GM19238 (cell line): ENCODE measurements around the gene PKD1.
"Not testable (repeated sequence)": the region's sequence is repeated elsewhere in the genome, so short reads cannot be mapped to it uniquely, and the experiment has no call there.

Experiments used
- DNase-seq: peaks from one replicate; pipeline ENCODE4 v3.0.0; 2011; ENCODE audit warnings: low spot score; ENCODE audit not compliant: insufficient read length

The PKD1 gene

DNA sequence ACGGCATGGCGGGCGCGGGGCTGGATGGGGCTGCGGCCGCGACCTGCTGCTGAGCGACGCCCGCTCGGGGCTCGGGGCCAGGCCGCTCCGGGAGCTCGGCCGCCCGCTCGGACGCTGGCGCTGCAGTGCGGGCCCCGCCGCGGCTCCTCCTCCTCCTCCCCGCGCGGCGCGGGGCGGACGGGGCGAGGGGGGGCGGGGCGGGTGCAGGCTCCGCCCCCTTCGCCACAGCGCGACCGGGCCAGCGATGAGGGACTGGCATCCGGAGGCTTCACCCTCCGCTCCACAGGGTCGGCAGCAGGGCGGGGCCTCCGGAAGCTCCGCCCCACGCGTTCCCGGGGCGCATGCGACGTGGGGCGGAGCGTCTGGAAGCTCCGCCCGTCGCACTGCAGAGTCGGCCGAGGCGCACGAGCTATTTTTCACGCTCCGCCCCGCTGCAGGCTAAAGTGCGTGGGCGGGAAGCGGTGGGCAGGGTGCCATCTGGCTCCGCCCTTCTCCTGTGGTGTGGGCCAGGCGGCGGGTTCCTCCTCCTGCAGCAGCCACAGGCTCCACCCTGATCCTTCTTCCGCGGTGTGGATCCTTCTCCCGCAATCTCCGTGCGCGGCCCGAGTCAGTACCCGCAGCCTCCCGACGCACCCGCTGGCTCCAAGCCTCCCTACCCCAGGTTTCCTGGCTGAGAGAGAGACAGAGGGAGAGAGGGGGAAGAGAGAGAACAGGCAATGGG lies at the start of gene PKD1:
Gene PKD1, minus strand, starts transcription at position 129 of the 721 bp plus-strand sequence. CDS start 209 bp downstream, outside the sequence.
- not testable (repeated sequence) for DNase-seq

GRCh38 chr16:2184962-2185361 lies 49.3 kb upstream of the PKD1 start:
- no peak for DNase-seq

DNA sequence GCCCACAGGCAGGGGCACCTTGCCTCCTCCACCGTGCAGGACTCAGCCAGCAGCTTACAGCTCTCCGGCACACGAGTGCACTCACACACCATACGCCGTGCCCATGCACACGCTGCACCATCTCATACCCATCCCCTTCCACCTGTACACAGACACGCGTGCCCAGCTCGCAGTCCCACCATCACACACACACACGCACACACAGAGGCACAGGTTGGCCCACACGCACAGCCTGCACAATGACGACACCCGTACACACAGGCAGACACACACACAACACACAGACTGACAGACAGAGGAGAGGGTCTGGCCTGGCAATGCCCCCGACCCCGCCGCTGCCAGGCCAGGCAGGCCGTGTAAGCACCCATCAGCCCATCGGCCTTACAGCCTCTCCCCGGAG lies 48.6 kb upstream of the PKD1 start:
- DNase-seq: no peak

- no peak for DNase-seq
Observed at GRCh38 chr16:2183671-2184070, 48.0 kb upstream of the PKD1 start.

- no peak for DNase-seq
Observed at GRCh38 chr16:2181952-2182351, 46.3 kb upstream of the PKD1 start.

DNA sequence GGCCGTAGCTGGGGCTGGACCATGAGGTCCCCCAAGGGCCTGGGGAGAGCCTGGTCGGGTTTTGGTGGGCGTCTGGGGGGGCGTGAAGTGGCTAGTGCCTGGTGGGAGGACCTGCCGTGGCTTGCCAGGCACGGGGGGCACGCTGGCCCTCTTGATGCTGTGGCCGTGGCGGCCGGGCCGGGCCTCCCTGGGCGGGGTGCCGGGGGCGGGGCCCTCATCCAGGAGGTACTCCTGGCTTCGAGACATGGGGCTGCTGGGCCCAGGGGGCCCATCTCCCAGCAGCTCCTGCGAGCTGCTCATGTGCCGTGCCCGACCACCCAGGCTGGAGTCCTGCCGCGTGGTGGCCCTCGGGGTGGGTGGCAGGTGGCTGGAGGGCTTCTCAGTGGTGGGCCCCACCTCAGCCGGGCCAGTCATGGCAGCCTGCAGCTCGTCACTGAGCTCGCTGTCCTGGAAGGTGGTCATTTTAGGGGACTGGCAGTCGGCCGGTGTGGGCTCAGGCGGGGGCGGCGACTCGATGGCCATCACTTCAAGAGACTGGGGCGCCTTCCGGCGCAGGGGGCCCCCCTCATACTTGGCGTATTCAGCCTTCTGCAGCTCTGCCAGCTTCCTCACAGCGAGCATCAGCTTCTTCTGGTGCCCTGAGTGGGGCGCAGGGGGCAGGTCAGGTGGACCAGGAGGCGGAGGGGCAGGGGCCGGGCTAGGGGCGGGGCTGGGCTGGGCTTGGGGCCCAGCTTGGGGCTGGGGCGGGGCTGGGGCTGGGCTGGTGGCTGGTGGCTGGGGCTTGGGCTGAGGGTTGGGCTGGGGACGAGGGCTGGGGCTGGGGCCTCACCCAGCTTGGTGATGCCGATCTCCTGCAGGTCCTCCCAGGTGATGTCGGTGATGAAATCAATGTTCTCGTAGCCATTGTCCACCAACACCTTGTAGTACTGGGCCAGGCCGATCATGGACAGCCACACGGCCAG lies 45.5 kb upstream of the PKD1 start:
- no peak for DNase-seq

DNA sequence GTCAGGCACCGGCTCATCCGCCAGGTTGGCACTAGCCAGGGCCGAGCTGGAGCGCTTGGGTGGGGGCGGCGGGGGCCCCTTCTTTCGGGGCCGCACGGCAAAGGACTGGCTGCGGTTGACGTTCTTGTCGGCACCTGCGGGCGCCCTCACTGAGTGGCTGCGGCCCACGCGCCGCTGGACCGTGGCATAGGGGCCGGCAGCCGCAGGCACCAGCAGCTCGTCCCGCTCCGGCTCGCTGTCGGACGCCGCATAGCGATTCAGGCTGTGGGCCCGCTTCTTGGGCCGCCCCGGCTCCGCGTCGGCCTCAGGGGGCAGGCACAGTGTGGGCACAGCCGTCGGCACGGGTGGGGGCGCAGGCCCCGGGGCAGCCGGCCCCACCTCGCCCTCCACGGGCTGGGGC lies 44.8 kb upstream of the PKD1 start:
- DNase-seq: no peak

DNA sequence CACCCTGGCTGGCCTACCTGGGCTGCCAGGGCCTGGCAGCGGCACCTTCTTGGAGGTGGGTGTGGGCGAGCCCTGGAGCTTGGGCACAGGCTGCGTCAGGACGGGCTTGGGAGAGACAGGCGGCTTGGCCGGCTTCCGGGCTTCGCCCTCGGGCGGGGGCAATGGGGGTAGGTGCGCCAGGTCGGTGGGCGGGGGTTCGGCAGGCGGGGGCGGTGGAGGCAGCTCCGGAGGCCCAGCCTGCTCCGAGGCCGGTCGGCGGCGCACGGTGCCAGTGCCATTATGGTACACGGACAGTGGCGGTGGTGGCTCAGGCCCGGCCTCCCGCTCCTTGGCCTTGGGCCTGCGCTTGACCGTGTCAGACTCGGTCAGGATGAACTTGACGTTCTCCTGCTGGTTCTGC lies 43.9 kb upstream of the PKD1 start:
- no peak for DNase-seq

DNA sequence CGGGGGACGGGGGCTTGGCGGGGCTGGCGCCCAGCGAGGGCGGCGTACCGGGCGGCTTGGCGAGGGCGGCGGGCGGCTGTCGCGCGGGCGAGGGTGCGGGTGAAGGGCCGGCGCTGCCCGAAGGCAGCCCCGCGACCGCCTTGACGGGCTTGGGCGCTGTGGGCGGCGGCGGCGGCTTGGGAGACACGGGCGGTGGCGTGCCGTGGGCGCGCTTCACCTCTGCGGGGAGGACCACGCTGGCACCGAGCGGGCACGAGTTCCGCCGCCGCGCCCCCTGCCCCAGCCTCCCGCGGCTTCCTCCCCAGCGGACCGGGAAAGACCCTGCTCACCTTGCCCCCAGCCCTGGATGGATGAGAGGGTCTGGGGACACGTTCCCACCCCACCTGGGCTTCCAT lies 43.4 kb upstream of the PKD1 start:
- DNase-seq: no peak

- DNase-seq: no peak
Observed at GRCh38 chr16:2178321-2179106, 42.8 kb upstream of the PKD1 start.

GRCh38 chr16:2177561-2177960 lies 41.9 kb upstream of the PKD1 start:
- DNase-seq: no peak

- no peak for DNase-seq
Observed at GRCh38 chr16:2177101-2177500, 41.4 kb upstream of the PKD1 start.

GRCh38 chr16:2176047-2176446 lies 40.3 kb upstream of the PKD1 start:
- DNase-seq: no peak

DNA sequence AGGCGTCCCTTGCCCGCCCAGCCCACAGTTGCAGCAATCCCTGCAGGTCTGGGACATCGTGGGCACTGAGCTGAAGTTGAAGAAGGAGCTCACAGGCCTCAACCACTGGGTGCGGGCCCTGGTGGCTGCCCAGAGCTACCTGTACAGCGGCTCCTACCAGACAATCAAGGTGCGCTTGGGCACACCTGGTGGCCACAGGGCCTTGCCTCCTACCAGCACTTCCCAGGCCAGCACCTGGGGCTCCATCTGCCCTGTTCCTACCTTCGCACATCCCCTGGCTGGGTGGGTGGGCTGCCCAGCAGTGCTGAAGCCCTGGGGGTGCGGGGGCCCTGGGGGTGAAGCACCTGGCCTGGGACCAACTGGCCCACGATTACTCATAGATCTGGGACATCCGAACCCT lies 39.8 kb upstream of the PKD1 start:
- DNase-seq: no peak

GRCh38 chr16:2174396-2175131 lies 38.9 kb upstream of the PKD1 start:
- no peak for DNase-seq

- no peak for DNase-seq
Observed at GRCh38 chr16:2173916-2174315, 38.2 kb upstream of the PKD1 start.

DNA sequence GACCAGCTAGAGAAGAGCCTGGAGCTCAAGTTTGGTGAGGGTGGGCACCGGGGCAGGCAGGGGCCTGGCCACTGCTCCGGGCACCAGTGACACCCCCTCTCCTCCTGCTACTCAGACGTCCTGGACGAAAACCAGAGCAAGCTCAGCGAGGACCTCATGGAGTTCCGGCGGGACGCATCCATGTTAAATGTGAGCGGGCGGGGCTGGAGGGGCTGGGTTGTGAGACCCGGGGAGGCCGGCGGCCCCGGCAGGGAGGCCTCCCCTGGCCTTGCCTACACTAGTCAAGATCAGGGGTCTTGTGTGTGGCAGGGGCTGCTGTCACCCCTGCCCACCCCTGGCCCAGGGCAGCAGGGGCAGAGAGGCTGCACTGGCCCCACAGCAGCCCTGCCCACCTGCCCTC lies 37.7 kb upstream of the PKD1 start:
- DNase-seq: no peak

DNA sequence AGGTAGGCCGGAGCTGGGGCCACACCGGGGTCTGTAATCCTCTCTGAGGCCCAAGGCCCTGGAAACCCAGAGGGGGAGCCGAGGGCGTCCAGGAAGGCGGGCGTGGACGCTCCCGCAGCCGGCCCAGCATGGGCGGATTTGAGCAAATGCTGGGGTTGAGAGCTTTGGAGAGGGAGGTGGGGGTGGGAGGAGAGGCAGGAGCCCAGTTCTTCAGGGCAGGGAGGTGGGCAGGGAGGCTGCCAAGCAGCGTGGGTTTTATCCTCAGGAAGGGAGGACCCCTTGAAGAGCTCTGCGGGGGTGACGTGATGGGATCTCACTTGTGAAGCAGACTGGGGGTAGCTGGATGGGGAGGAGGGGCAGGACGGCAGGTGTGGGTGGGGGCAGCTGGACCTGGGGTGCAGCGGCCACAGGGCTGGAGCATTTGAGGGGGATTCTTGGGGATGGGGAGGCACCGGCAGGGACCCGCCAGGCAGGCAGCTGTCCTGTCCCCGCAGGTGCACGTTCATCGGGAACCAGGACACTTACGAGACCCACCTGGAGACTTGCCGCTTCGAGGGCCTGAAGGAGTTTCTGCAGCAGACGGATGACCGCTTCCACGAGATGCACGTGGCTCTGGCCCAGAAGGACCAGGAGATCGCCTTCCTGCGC lies 37.1 kb upstream of the PKD1 start:
- no peak for DNase-seq

- DNase-seq: no peak
Observed at GRCh38 chr16:2171601-2172178, 36.0 kb upstream of the PKD1 start.
